Retinal pigment epithelial cell (primary cell): ENCODE measurements around the gene ZSCAN30.

Experiments used
- DNase-seq: peaks from one replicate; pipeline ENCODE4 v3.0.0-alpha.2; 2010; ENCODE audit warnings: low read depth
- H3K4me3 ChIP-seq: 2 replicates; pipeline ENCODE4 v1.5.1; 2011; ENCODE audit warnings: mild to moderate bottlenecking, low read length, control low read depth, moderate library complexity
- CTCF ChIP-seq: conservative IDR thresholded peaks from 2 replicates; pipeline ENCODE4 v1.5.1; 2011; ENCODE audit warnings: low read depth, low read length, control low read depth, inconsistent platforms

Gene ZSCAN30

DNA sequence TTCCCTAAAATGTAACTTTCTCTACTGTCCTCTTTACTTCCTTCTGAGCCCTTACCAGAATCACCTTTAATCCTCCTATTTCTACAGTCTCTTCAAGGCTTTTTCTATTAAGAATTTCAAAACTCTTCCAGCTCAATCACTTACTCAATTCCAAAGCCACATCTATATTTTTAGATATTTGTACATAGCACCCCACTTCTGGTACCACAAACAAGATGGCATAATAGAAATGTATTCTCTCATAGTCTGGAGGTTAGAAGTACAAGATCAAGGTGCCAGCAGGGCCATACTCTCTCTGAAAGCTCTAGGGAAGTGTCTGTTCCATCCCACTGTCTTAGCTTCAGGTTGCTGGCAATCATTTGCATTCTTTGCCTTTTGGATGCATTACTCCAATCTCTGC lies 11.1 kb downstream of the ZSCAN30 start:
- TF ChIP-seq CTCF = no peak
- H3K4me3 ChIP-seq = no peak overlapping the region
- DNase-seq = no peak

DNA sequence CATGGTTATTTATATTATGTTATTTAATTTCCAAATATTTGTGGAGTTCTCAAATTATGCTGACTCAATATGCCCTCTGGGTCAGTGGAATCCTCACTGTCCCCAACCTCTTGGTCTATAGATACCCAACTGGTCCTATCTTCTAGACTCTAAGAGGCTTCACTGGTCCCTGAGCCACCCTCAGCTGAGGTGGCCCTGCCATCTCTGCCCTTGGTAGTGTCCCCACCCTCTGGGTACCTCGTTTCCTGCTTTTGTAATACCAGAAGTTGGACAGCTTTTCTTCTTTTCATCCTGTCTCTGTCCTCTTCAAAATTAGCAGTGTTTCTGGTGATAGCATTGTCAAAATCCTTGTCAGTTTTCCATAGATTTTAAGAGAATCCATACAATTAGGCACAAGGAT lies 11.9 kb downstream of the ZSCAN30 start:
- no peak for TF ChIP-seq CTCF
- no peak overlapping the region for H3K4me3 ChIP-seq
- DNase-seq = no peak

DNA sequence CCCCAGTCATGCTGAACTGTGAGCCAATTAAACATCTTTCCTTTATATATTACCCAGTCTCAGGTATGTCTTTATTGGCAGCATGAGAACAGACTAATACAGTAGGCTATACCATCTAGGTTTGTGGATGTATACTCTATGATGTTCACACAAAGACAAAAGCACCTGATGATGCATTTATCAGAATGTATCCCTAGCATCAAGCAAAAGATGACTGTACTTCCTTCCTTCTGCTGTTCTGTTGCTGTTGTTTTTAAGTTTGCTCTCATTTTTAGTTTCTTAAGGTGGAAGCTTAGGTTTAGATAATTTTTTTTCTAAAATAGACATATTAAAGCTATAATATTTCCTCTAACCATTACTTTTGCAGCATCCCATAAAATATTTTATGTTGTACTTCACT lies 12.4 kb downstream of the ZSCAN30 start:
- H3K4me3 ChIP-seq = no peak overlapping the region
- TF ChIP-seq CTCF = no peak
- DNase-seq = no peak

DNA sequence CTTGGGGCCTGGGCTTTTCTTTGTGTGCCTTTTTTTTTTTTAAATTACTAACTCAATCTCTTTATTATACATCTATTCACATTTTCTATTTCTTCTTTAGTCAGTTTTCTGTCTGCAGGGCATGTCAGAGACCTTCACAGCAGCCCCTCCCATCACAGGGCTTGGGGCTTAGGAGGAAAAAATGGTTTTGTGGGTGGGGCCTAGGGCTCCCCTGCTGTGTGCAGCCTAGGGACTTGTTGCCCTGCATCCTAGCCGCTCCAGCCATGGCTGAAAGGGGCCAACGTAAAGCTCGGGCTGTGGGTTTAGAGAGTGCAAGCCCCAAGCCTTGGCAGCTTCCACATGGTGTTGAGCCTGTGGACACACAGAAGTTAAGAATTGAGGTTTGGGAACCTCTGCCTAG lies 13.8 kb downstream of the ZSCAN30 start:
- DNase-seq = no peak
- no peak for TF ChIP-seq CTCF
- H3K4me3 ChIP-seq = no peak overlapping the region

GRCh38 chr18:35271656-35272055 lies 18.4 kb downstream of the ZSCAN30 start:
- no peak overlapping the region for H3K4me3 ChIP-seq
- TF ChIP-seq CTCF = no peak
- DNase-seq = no peak

GRCh38 chr18:35268821-35269220 lies 21.2 kb downstream of the ZSCAN30 start:
- no peak for DNase-seq
- no peak overlapping the region for H3K4me3 ChIP-seq

GRCh38 chr18:35267809-35268208 lies 22.2 kb downstream of the ZSCAN30 start:
- peak overlapping the region; percentile 48 for H3K4me3 ChIP-seq
- TF ChIP-seq CTCF = no peak
- no peak for DNase-seq

More at GRCh38 chr18:35268821-35269220, 21.2 kb downstream of the ZSCAN30 start:
- TF ChIP-seq CTCF = no peak
